ENCODE results near the gene HMG20A.

HMG20A gene

GRCh38 chr15:77420610-77421369 is at the start of gene HMG20A:
Gene HMG20A (plus strand): TSS chr15:77420888. CDS start chr15:77458408, 37,520 bp downstream.
- DNase-seq, result peak; percentile 45 to 93 (median 63)
- intact Hi-C loops (cut with DNase I), result loop anchor here (1.0 kb wide), 1 partner anchor 77 kb away; no protein-coding TSS in a partner anchor

GRCh38 chr15:77371850-77372563 is 48.7 kb upstream of the HMG20A start:
- intact Hi-C loops (cut with DNase I), result no loop called here

GRCh38 chr15:77373441-77373840 is 47.2 kb upstream of the HMG20A start:
- intact Hi-C loops (cut with DNase I), result no loop called here

More at GRCh38 chr15:77371850-77372563, 48.7 kb upstream of the HMG20A start:
- DNase-seq, result no peak

GRCh38 chr15:77375133-77375532 is 45.6 kb upstream of the HMG20A start:
- DNase-seq, result no peak
- intact Hi-C loops (cut with DNase I), result no loop called here

More at GRCh38 chr15:77373441-77373840, 47.2 kb upstream of the HMG20A start:
- no peak for DNase-seq

GRCh38 chr15:77376770-77377169 is 43.9 kb upstream of the HMG20A start:
- intact Hi-C loops (cut with DNase I), result no loop called here
- DNase-seq, result no peak

- intact Hi-C loops (cut with DNase I), result no loop called here
Measured at GRCh38 chr15:77380033-77380432, 40.7 kb upstream of the HMG20A start.

GRCh38 chr15:77384086-77384485 is 36.6 kb upstream of the HMG20A start:
- intact Hi-C loops (cut with DNase I), result no loop called here
- DNase-seq, result no peak

More at GRCh38 chr15:77380033-77380432, 40.7 kb upstream of the HMG20A start:
- no peak for DNase-seq

- intact Hi-C loops (cut with DNase I), result no loop called here
- no peak for DNase-seq
Measured at GRCh38 chr15:77384589-77385359, 35.9 kb upstream of the HMG20A start.

- no peak for DNase-seq
- intact Hi-C loops (cut with DNase I), result no loop called here
Measured at GRCh38 chr15:77386626-77387025, 34.1 kb upstream of the HMG20A start.

GRCh38 chr15:77387365-77388105 is 33.2 kb upstream of the HMG20A start:
- intact Hi-C loops (cut with DNase I), result no loop called here

GRCh38 chr15:77391372-77391951 is 29.2 kb upstream of the HMG20A start:
- intact Hi-C loops (cut with DNase I), result no loop called here
- no peak for DNase-seq

More at GRCh38 chr15:77387365-77388105, 33.2 kb upstream of the HMG20A start:
- no peak for DNase-seq

GRCh38 chr15:77392762-77393470 is 27.8 kb upstream of the HMG20A start:
- DNase-seq, result no peak
- intact Hi-C loops (cut with DNase I), result no loop called here

- intact Hi-C loops (cut with DNase I), result no loop called here
- DNase-seq, result no peak
Measured at GRCh38 chr15:77393471-77393840, 27.2 kb upstream of the HMG20A start.

GRCh38 chr15:77395013-77395774 is 25.5 kb upstream of the HMG20A start:
- intact Hi-C loops (cut with DNase I), result no loop called here
- DNase-seq, result no peak

- no peak for DNase-seq
- intact Hi-C loops (cut with DNase I), result no loop called here
Measured at GRCh38 chr15:77396692-77397091, 24.0 kb upstream of the HMG20A start.

- intact Hi-C loops (cut with DNase I), result no loop called here
- DNase-seq, result no peak
Measured at GRCh38 chr15:77398927-77399326, 21.8 kb upstream of the HMG20A start.

- intact Hi-C loops (cut with DNase I), result no loop called here
- DNase-seq, result no peak
Measured at GRCh38 chr15:77400258-77400657, 20.4 kb upstream of the HMG20A start.

- intact Hi-C loops (cut with DNase I), result no loop called here
- no peak for DNase-seq
Measured at GRCh38 chr15:77402740-77403379, 17.8 kb upstream of the HMG20A start.

Data from posterior cingulate gyrus (tissue), 11 donors.